A549 (cell line): Measurements from ENCODE around the gene TNIK. TPM values are rescaled to one million over a fixed set of nuclear protein-coding genes. Genes with fewer than 3 reads are reported as not detected.

Experiments
- ATAC-seq, 2 experiments: fragments of 200-7000 bp in 1 of 2; fragments of >200 bp in 1 of 2; cut with Nextera tagmentation in 1 of 2; cut with Tn5 transposase in 1 of 2; 3 replicates each; pipeline versions ENCODE4 v1.8.0 to v1.9.1; 2018 to 2020; ENCODE audit warnings: mild to moderate bottlenecking in 1 of 2, moderate library complexity in 1 of 2
- CTCF ChIA-PET: fragments of 300-600 bp; sonication (Branson Sonifier 250); formaldehyde crosslinking; extraction: SDS; loops from one replicate; lab custom pipeline; 2021; ENCODE audit warnings: antibody characterized with exemption, inconsistent platforms; lab: Yijun Ruan, JAX
- POLR2A ChIA-PET: fragments of 350-600 bp; formaldehyde crosslinking; extraction: SDS; loops from one replicate; lab custom pipeline; 2021; ENCODE audit warnings: antibody characterized with exemption, inconsistent platforms; lab: Yijun Ruan, JAX
- DNase-seq, 2 experiments: peaks; one replicate each; pipeline versions ENCODE4 v3.0.0 to v3.0.0-alpha.2; 2011 to 2016; ENCODE audit warnings: low read depth in 1 of 2, low spot score in 1 of 2
- FAIRE-seq: peaks from 2 replicates; lab custom pipeline; 2011; peaks lifted over from hg19 to GRCh38; lab: Jason Lieb, UNC
- H3K27ac ChIP-seq, 2 experiments: fragments of >200 bp; sonication (Bioruptor Twin); formaldehyde crosslinking; 3 replicates each; pipeline ENCODE4 v1.5.1; 2016 to 2017
- H3K4me1 ChIP-seq: fragments of >200 bp; sonication (Bioruptor Twin); formaldehyde crosslinking; 3 replicates; pipeline ENCODE4 v1.6.1; 2016
- H3K4me2 ChIP-seq: fragments of >200 bp; sonication (Bioruptor Twin); formaldehyde crosslinking; 3 replicates; pipeline ENCODE4 v1.6.1; 2016
- H3K4me3 ChIP-seq: fragments of >200 bp; sonication (Bioruptor Twin); formaldehyde crosslinking; 3 replicates; pipeline ENCODE4 v1.5.1; 2016
- H3K9me3 ChIP-seq: fragments of >200 bp; sonication (Bioruptor Twin); formaldehyde crosslinking; 3 replicates; pipeline ENCODE4 v1.6.1; 2016
- ATOH8 ChIP-seq: fragments of 250-450 bp; sonication (Bioruptor Pico); IDR thresholded peaks from 2 replicates; pipeline ENCODE4 v1.5.0; 2020; ENCODE audit warnings: low read depth, mild to moderate bottlenecking, moderate library complexity
- CBX2 ChIP-seq: fragments of 200-600 bp; sonication (generic); IDR thresholded peaks from 2 replicates; pipeline ENCODE4 v1.6.1; 2016; ENCODE audit warnings: low read depth, mild to moderate bottlenecking, borderline replicate concordance
- CBX8 ChIP-seq: fragments of 200-600 bp; sonication (generic); IDR thresholded peaks from 2 replicates; pipeline ENCODE4 v1.6.1; 2016
- CEBPB ChIP-seq, 2 experiments: fragments of >200 bp in 1 of 2; sonication (Bioruptor Twin) in 1 of 2; formaldehyde crosslinking in 1 of 2; IDR thresholded peaks; 2 replicates each; pipeline ENCODE4 v1.6.1; 2012 to 2016
- E2F6 ChIP-seq: IDR thresholded peaks from 2 replicates; pipeline ENCODE4 v1.6.1; 2012; ENCODE audit warnings: low read depth, borderline replicate concordance
- ELK1 ChIP-seq: fragments of 150-350 bp; IDR thresholded peaks from 2 replicates; pipeline ENCODE4 v1.6.1; 2014; ENCODE audit warnings: low read depth, mild to moderate bottlenecking, low read length
- ESRRA ChIP-seq: fragments of 150-350 bp; IDR thresholded peaks from 2 replicates; pipeline ENCODE4 v1.6.1; 2014; ENCODE audit warnings: mild to moderate bottlenecking, low read length, borderline replicate concordance
- FOSL2 ChIP-seq, 2 experiments: fragments of 450-650 bp in 1 of 2; fragments of >200 bp in 1 of 2; sonication (Bioruptor Twin) in 1 of 2; formaldehyde crosslinking; IDR thresholded peaks; 2 replicates each; pipeline versions ENCODE4 v1.5.0 to v1.6.1; 2016 to 2020; ENCODE audit warnings: mild to moderate bottlenecking in 1 of 2, moderate library complexity in 1 of 2
- HES2 ChIP-seq: fragments of >200 bp; sonication (Bioruptor Twin); formaldehyde crosslinking; IDR thresholded peaks from 2 replicates; pipeline ENCODE4 v1.6.1; 2016
- HMGXB4 ChIP-seq: fragments of 250-450 bp; sonication (Bioruptor Pico); IDR thresholded peaks from 2 replicates; pipeline ENCODE4 v1.5.0; 2021; ENCODE audit warnings: mild to moderate bottlenecking, moderate library complexity, borderline replicate concordance
- HOXA7 ChIP-seq: fragments of 250-450 bp; sonication (Bioruptor Pico); IDR thresholded peaks from 2 replicates; pipeline ENCODE4 v1.5.0; 2020; ENCODE audit warnings: mild to moderate bottlenecking, moderate library complexity
- HOXB5 ChIP-seq: fragments of 250-450 bp; sonication (Bioruptor Pico); IDR thresholded peaks from 2 replicates; pipeline ENCODE4 v1.5.0; 2020; ENCODE audit warnings: mild to moderate bottlenecking, moderate library complexity
- MAFK ChIP-seq: fragments of 450-650 bp; IDR thresholded peaks from 2 replicates; pipeline ENCODE4 v1.6.1; 2014; ENCODE audit not compliant: partially characterized antibody
- NR3C1 ChIP-seq: fragments of >200 bp; sonication (Bioruptor Twin); formaldehyde crosslinking; IDR thresholded peaks from 3 replicates; pipeline ENCODE4 v1.6.1; 2017
- PBX3 ChIP-seq: IDR thresholded peaks from 2 replicates; pipeline ENCODE4 v1.6.1; 2012
- POLR2AphosphoS2 ChIP-seq: conservative IDR thresholded peaks from 2 replicates; pipeline ENCODE4 v1.6.1; 2012; ENCODE audit warnings: low read length, improper control_type of control experiment, inconsistent platforms
- TFCP2L1 ChIP-seq: fragments of 250-450 bp; sonication (Bioruptor Pico); IDR thresholded peaks from 2 replicates; pipeline ENCODE4 v1.5.0; 2021; ENCODE audit warnings: mild to moderate bottlenecking
- ZFP36 ChIP-seq: fragments of 450-650 bp; IDR thresholded peaks from 2 replicates; pipeline ENCODE4 v1.6.1; 2014; ENCODE audit warnings: borderline replicate concordance; ENCODE audit not compliant: partially characterized antibody
- WGBS: methylation state at CpG from one replicate; pipeline ENCODE4 v1.1.6; 2017; ENCODE audit errors: missing lambda C conversion rate; 5-methylcytosine and 5-hydroxymethylcytosine counted together
- polyA plus RNA-seq, 4 experiments: library from polyadenylated mRNA; depleted of rRNA in 3 of 4; stranded (reverse); fragments of >200 nt; fragmentation: RNase III in 1 of 4; extraction: RNeasy Plus Mini Kit Qiagen cat#74134 plus additional on column Dnase treatment in 1 of 4; gene quantifications; 2 replicates in 3 of 4; 3 replicates in 1 of 4; pipeline ENCODE4 v1.2.3, GENCODE V29; 2011 to 2017

The TNIK gene
- polyA plus RNA-seq, 2 of the 4 experiments (the other 2 are of a cell fraction), result 1.6 to 1.8 TPM

- WGBS, result 92% methylated on average over 2 of the region's 2 CpGs
- H3K27ac ChIP-seq, result peak overlapping the region in 1 of 2 experiments; percentile 53; a peak in 1 of 6 replicates
- TF ChIP-seq HMGXB4 (no peak), CEBPB (IDR thresholded peaks at IDR 0.05) (no peak), ELK1 (no peak), NR3C1 (no peak), MAFK (no peak), HOXA7 (no peak), ATOH8 (CRISPR knock-in tag) (no peak), POLR2AphosphoS2 (no peak), CBX2 (no peak), HES2 (no peak), PBX3 (no peak), ZFP36 (no peak), ESRRA (no peak), E2F6 (no peak)
- TF ChIP-seq, all 56 proteins: peak for 0
- CTCF ChIA-PET, result interaction anchor here (0.6 to 1.4 kb wide), 2 partner anchors 121 to 324 kb away, joined by 3 read pairs; no protein-coding TSS in a partner anchor
- DNase-seq, result no peak
- POLR2A ChIA-PET, result no interaction called here
- FAIRE-seq, result no peak
- H3K4me3 ChIP-seq, result no peak overlapping the region
- ATAC-seq, result no peak
- peaks cover 11% of the 10 kb centered on the region; the same call in 2 of the 3 replicates for H3K4me1 ChIP-seq
- H3K4me2 ChIP-seq, result no peak overlapping the region
- H3K9me3 ChIP-seq, result no peaks in the 10 kb centered on the region
Observed at GRCh38 chr3:171373711-171374110, 86.5 kb downstream of the TNIK start.

GRCh38 chr3:171372694-171373093, 87.5 kb downstream of the TNIK start:
- CTCF ChIA-PET, result interaction anchor here (0.6 to 0.7 kb wide), 2 partner anchors 38 to 147 kb away, joined by 3 read pairs; no protein-coding TSS in a partner anchor
- Histone ChIP-seq H3K9me3 (no peaks in the 10 kb centered on the region), H3K4me1 (peaks cover 11% of the 10 kb centered on the region; the same call in 2 of the 3 replicates), H3K27ac (no peak overlapping the region), H3K4me2 (no peak overlapping the region), H3K4me3 (no peak overlapping the region)
- no peak for ATAC-seq
- no peak for TF ChIP-seq CBX8
- no peak for TF ChIP-seq HOXB5
- TF ChIP-seq TFCP2L1 (CRISPR knock-in tag), result no peak
- no peak for TF ChIP-seq FOSL2 (IDR thresholded peaks at IDR 0.05)
- no peak for TF ChIP-seq FOSL2 (CRISPR knock-in tag; IDR thresholded peaks at IDR 0.05)
- no peak for TF ChIP-seq ATOH8 (CRISPR knock-in tag)
- POLR2A ChIA-PET, result no interaction called here
- no peak for DNase-seq
- WGBS, result 95% methylated on average over 2 of the region's 2 CpGs
- no peak for FAIRE-seq
